NCI-H345 (cell line): ENCODE data around the gene OR56A1.
A peak's percentile ranks its signal among the peaks of the same experiment; 100 is the strongest.
"Not testable (repeated sequence)": the region's sequence is repeated elsewhere in the genome, so short reads cannot be mapped to it uniquely, and the experiment has no call there.

ENCODE experiments used
- DNase-seq: peaks from one replicate; lab custom pipeline; 2025; lab: John Stamatoyannopoulos, UW

The OR56A1 gene

DNA sequence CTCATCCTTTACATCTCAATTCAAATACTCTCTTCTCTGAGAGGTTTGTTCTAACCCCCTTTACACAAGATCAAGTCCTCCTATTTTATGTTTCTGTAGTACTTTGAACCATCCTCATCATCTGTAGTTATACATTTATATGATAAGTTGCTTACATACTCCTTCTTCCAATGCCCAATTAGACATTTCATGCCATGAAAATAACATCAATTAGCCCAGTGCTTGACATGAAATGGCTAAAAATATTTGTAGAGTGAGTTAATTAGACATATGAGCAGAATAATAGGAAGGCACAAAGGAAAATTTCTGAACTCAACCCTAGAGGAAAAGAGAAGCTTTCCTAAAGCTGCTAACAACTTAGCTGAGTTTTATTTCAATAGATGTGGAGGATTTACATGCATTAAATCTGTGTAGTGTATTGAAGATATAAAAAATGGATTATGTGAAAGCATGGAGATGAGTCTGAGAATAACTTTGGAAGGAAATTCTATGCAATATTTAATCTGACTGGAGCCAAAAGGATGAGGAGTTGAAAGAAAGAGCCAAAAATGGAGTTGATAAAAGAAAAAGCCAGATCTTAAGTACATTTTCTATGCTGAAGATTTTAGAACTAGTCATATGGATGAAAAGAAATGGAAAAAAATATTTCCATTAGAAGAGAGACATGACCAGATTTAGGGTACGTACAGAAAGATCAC is at the start of gene OR56A1:
OR56A1 (minus strand) TSS at position 51 of the 698 bp plus-strand sequence. CDS start 3,066 bp downstream, outside the sequence.
- no peak for DNase-seq

- DNase-seq = no peak
Observed at GRCh38 chr11:6079463-6079862, 48.9 kb upstream of the OR56A1 start.

GRCh38 chr11:6077723-6078122 is 47.2 kb upstream of the OR56A1 start:
- DNase-seq = no peak

DNA sequence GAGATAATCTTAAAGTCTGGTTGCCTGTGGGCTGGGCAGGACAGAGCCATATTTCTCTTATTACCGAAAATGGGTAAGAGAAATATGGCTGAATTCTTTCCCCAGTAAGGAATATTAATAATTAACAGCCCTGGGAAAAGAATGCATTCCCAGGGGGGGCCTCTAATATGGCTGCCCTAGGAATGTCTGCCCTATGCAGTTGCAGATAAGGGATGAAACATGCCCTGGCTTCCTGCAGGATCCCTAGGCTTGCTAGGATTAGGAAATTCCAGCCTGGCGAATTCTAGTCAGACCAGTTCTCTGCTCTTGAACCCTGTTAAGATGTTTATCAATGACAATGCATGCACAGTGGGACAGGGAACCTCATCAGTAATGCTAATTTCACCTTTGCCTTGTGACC is 45.9 kb upstream of the OR56A1 start:
- not testable (repeated sequence) for DNase-seq

- DNase-seq = no peak
Observed at GRCh38 chr11:6067502-6067901, 36.9 kb upstream of the OR56A1 start.

- no peak for DNase-seq
Observed at GRCh38 chr11:6062691-6063358, 32.3 kb upstream of the OR56A1 start.

DNA sequence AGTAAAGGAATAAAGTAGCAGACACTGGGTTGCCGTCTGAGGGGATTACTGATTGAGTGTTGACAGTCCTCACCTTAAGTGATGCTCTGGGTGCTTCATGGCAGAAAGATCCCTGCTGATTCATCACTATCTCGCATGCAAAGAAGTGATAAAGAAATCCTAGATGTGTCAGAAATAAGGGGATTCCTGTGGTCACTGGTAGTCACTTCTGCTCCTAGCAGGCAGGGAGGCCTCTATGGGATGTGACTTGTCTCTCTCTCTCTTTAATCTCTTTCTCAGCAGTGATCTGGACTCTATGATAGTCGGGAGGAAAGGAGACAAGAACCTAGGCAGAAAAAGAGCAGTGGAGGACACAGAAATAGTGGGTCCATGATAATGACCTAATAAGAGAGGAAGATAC is 30.9 kb upstream of the OR56A1 start:
- no peak for DNase-seq

- no peak for DNase-seq
Observed at GRCh38 chr11:6057452-6057851, 26.9 kb upstream of the OR56A1 start.

DNA sequence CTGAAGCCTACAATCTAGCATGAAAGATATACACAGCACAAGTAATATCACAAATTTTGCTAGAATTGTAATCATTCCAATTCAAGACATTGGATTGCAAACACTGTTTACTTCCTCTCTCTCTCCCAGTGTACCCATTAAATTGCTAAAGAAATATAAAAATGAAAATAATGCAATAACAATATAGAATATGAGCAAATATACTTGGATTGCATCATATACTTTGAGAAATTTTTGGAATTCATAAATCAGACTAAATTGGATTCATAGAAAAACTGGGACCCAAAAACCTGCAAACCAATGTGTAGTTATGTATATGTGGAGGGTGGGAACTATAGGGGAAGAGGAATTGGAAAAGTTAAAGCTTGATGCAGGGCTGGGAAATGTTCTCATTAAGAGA is 25.0 kb upstream of the OR56A1 start:
- no peak for DNase-seq

DNA sequence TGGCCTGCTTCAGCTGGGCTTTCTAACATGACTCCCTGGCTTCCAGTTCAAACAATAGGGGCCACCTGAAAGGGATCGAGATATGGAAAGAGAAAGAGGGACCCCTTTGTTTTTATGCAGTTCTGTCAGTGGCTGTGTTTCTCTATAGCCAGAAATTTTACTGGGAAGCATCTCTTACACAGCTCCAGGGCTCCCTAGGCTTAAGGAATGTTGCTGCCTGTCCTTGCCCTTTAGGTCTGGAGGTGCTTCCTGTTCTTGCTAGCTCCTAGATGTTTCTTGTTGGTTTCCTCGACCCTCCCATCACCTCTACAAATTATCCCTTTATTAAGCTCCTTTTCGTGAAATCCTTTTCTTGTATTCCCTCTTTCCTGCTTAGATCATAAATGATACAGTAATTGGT is 21.8 kb upstream of the OR56A1 start:
- no peak for DNase-seq

GRCh38 chr11:6040874-6041273 is 10.3 kb upstream of the OR56A1 start:
- no peak for DNase-seq

DNA sequence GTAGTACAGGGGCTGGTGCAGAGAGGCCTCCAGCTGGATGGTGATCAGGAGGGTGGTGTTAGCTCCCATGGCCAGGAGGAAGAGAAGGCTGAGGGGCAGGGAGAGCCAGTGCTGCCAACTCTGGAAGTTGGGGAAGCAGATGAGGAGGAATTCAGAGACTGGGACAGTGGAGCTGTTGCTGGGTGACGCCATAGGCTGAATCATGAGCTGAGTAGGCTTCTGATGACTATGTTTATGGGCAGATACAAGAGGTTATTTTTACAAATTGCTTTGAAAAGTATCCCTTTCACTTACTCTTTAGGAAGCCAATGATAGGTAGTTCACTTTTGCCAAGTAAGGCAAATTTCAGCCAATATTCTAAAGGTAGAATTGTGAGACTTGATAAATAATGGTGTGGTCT is 3.1 kb downstream of the OR56A1 start:
- DNase-seq = no peak

DNA sequence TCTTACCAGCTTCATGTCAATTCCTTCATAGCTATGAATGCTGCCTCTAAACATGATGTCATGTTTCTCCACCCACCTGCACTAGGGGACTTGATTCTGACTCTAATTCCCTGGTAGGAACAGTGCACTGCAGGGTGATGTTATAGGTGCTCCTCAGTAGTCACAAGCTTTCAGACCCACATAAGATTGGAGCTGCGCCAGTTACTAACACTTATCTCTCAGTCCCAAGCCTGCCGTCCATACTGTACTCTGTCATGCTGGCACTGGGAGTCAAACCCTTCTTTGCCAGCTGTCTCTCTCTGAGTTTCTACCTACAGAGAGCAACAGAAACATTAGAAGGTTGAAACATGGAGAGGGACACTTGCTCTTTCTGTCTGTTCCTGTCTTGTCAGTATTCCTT is 5.5 kb downstream of the OR56A1 start:
- DNase-seq = no peak

GRCh38 chr11:6022956-6023355 is 7.6 kb downstream of the OR56A1 start:
- DNase-seq = peak; percentile 61

DNA sequence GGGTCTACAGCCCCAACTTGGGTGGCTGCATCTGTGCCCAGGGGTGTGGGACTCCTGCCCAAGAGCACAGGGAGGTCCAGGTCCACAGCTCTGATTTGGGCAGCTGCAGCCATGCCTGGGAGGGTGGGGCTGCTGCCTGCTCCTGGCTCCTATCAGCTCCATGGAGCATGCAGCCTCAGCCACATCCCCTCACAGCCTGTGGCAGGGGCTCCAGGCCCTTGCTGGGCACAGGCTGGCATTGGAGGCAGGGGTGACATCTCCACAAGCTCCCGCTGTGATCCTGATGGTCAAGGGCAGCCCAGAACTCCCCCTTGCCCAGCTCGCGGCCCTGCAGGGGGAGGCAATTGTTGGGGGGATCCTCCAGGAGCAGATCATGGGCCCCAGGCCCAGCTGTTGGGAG is 17.5 kb downstream of the OR56A1 start:
- DNase-seq = no peak

DNA sequence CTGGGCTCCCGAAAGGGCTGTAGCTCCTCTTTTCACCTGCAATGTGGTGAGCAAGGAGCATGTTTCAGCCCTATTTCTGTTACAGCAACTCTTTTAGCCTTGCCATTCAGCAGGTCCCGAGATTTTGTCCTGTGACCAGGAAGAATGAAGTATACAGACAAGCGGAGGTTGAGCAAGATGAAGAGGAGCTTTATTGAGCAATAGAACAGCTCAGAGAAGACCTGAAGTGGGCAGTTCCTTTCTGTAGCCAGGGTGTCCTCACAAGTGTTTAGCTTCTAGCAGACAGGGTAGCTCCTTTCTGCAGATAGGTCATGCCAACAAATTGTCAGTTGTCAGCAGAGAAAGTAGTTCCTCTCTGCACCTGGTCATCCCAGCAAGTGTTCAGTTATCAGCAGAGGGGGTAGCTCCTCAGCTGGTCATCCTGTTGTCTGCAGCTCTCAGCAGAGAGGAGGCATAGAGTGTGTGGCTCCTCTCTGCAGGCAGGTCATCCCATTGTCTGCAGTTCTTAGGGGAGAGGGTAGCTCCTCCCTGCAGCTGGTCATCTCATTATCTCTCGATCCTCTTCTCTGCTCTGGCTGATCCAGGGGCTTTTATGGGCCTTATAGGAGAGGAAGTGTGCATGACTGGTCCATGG is 18.4 kb downstream of the OR56A1 start:
- DNase-seq = no peak

DNA sequence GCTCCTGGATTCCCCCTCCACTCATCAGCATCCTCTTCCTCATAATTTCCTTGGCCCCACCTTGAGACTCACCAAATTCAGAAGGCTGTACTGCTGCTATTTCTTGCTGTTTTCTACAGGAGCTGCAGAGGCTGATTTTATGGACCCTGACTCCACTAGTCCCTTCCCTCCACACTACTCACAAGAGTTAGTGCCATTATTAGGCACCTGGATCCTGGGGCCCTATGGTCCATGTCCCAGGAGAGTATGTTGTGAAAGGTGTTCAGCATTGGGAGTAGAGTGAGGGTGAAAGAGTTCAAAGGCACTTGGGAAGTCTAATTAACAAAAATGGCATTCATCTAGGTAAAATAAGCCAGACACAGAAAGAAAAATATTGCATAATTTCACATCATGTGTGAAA is 23.7 kb downstream of the OR56A1 start, which contains the start of gene OR56A4:
OR56A4 (minus strand) TSS at position 101 of the 400 bp plus-strand sequence. CDS start 3,954 bp downstream, outside the sequence.
- DNase-seq = no peak

- DNase-seq = no peak
Observed at GRCh38 chr11:6006395-6006794, 24.2 kb downstream of the OR56A1 start.

DNA sequence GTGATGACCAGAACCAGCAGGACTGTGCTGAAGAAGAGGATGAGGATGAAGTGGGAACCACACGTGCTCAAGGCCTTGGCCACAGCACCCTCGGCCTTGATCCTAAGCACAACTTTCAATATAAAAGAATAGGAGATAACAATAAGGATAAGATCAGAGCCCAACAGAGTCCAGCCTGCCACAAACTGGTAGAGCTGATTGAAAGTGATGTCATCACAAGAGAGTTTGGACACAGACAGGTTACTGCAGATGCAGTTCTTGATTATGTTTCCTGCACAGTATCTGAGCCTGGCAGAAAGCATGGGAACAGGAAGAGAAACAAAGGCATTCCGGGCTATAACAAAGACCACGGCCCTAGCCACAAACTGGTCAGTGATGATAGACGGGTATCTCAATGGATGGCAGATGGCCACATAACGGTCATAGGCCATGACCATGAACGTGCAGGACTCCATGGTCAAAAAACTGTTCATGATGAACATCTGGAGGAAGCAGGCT is 28.3 kb downstream of the OR56A1 start:
- no peak for DNase-seq

DNA sequence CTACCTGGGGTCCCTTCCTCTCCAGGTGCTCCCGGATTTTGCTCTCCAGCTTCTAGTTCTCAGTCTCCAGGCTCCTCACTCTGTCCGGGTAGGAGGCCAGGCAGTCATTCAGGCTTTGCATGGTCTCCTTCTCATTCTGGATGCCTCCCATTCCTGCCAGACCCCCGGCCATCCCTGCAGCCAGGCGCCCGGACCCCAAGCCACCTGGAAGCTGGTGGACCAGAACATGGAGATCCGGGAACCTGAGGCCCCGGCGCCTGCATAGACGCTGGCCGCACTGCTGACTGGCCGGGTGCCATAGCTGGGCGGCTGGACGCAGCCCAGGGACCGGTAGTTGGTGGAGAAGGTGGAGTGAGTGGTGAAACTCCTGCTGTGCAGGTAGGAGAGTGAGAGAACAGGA is 35.8 kb downstream of the OR56A1 start:
- no peak for DNase-seq

- DNase-seq = no peak
Observed at GRCh38 chr11:5992604-5993251, 37.8 kb downstream of the OR56A1 start.

DNA sequence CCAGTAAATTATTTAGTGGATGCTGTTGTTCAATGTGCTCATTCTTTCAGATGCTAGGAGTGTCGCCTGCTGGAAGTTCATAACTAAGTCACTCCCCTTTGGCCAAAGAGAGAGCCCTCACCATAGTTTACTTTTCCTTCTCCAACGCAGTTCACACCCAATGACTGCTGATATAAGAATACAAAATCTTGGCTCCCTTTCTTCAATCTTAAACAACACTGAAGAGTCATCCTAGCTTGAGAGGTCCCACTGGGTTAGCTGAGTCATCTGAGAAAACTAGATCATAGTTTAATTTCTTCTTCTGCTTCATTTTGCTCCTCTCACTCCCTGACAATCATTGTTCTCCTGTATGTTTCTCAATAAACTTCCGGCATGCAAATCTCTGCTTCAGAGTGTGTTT is 38.4 kb downstream of the OR56A1 start:
- DNase-seq = no peak

DNA sequence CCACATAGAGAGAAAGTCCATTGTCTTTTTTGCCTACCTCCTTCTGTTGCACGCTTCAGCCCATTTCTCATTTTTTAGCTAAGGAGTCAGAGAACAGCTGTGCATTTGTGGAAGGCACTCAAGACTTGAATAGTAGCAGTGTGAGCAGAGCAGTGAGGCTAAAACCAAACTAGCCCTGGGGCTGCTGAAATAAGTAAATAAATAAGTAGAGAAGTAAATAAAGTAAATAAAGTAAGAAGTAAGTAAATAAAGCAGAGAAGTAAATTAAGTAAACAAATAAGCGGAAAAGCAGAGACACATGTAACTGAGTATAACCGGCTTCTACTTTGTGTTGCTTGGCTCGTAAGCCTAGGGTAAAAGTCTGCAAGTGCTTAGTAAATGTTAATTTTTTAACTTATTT is 41.4 kb downstream of the OR56A1 start:
- no peak for DNase-seq
